Loucy (cell line): ENCODE results near the gene CYP24A1.

ENCODE experiments used
- CTCF ChIP-seq: fragments of 200-600 bp; sonication (generic); conservative IDR thresholded peaks from 2 replicates; pipeline ENCODE4 v1.5.1; 2014; ENCODE audit warnings: mild to moderate bottlenecking, antibody characterized with exemption, low read length
- EZH2phosphoT487 ChIP-seq: fragments of 200-600 bp; IDR thresholded peaks from 2 replicates; pipeline ENCODE4 v1.6.1; 2018; ENCODE audit warnings: antibody characterized with exemption, mild to moderate bottlenecking, moderate library complexity, borderline replicate concordance

DNA sequence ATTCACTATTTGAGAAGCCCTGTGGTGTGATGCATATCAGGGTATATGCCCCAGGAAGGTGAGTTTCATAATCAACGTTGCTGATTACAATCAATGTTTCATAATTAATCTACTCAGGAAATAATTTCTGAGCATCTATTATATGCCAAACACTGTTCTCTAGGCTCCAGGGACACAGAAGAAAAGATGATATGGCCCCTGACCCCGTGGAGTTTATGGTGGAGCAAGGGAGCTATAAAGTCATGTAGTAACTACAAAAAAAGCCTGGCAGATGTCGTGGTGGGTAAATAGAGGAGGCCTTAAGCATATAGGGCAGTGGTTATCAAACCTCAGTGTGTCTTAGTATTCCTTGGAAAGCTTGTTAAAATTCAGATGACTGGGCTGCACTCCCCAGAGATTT, 63.3 kb downstream of the CYP24A1 start:
- TF ChIP-seq EZH2phosphoT487 (no peak), CTCF (no peak)
